T47D (cell line): ENCODE measurements around the gene RIMOC1.
"Not testable (repeated sequence)": the region's sequence is repeated elsewhere in the genome, so short reads cannot be mapped to it uniquely, and the experiment has no call there.

Source experiments
- DNase-seq, 2 experiments: peaks; one replicate each; pipeline versions ENCODE4 v3.0.0 to v3.0.0-alpha.2; 2011 to 2012; ENCODE audit warnings: low read depth in 1 of 2, low spot score in 1 of 2
- JUND ChIP-seq: IDR thresholded peaks from 2 replicates; pipeline ENCODE4 v1.6.1; 2012; ENCODE audit warnings: low read depth
- in situ Hi-C: cut with HindIII; loops from 2 replicates; pipeline ENCODE4 v1.10.0; 2016; ENCODE audit warnings: low sequenced_read_pairs, low pct_unique_long_range_greater_than_20kb

The RIMOC1 gene

DNA sequence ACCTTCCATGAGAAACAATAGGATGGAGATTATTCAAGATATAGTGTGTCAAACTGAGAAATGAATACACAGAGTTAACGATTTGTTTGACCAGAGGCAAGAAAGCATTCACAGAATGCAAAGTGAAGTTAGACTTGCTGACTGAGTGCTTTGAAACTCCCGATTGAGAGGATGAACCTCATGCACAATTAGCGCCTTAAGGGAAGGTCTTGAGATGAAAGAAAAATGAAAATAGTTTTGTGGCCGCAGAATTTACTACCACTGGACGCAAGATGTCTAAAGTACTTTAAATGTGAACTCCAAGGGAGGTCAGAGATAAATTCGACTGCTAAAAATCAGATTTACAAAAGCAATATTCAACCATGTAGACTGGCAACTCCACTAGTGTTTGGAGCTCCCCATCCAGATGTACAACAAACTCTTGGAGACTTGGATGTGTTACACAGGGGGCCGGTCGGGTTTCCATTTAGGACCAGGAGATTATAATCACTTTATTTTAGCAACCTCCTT is 707 bp upstream of the RIMOC1 start:
- in situ Hi-C loops: no loop called here

DNA sequence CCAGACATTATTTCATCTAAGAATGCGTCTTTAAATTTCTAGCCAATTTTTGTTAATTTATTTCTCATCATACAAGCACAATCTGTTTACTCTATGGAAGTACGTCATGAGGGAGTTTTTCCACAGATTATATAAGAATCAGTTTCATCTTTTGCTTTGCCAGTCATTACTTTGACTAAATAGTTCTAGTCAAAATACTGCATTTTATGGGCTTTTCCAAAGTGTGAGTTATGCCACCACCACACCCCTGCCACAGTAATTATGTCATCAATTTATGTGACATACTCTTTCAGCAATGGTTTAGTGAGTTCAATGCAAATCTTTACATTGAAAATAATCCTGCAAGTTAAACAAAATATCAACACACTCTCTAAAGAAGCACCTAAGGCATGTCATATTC is 2.0 kb downstream of the RIMOC1 start:
- TF ChIP-seq JUND: no peak
- in situ Hi-C loops: no loop called here
- no peak for DNase-seq

More for the DNA sequence above, 707 bp upstream of the RIMOC1 start:
- no peak for TF ChIP-seq JUND
- DNase-seq: no peak

- DNase-seq: no peak
- no peak for TF ChIP-seq JUND
- in situ Hi-C loops: no loop called here
Observed at GRCh38 chr5:41908374-41909079, 4.4 kb downstream of the RIMOC1 start.

GRCh38 chr5:41918105-41918504 is 14.0 kb downstream of the RIMOC1 start:
- in situ Hi-C loops: no loop called here
- no peak for DNase-seq
- TF ChIP-seq JUND: no peak

DNA sequence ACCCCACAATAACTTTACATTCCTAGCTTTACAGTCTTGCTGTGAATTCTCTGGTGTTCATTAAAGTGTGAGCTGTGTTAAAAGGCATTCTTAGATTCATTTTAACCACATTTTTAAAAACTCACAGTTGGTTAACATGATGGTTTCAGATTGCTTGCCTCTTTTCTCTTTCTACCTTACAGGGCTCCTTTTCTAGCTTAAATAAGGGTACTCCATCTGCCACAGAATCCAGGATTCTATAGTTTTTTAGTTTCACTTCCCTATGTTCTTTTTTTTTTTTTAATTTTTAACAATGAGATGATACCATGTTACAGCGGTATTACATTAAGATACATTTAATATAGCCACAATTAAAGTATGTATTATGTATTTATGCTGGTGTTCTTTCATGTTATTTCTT is 17.0 kb downstream of the RIMOC1 start:
- in situ Hi-C loops: no loop called here
- no peak for DNase-seq
- TF ChIP-seq JUND: no peak

- in situ Hi-C loops: no loop called here
- TF ChIP-seq JUND: no peak
- no peak for DNase-seq
Observed at GRCh38 chr5:41921874-41922273, 17.7 kb downstream of the RIMOC1 start.

DNA sequence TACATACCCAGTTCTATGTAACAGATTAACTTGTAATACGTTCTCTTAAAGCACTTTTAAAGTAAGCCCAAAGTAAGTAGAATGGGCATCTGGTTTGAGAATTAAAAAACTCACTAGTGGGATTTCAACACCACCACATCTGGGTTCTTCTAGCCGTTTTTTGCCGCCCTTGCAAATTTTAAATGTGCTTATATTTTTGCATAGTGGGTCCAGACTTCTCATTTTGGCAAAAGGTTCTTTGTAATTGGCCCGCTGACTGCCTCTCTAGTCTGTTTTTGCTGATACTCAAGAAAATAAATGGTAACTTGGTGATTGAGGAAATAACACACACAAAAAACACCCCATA is 20.4 kb downstream of the RIMOC1 start:
- no peak for TF ChIP-seq JUND
- in situ Hi-C loops: no loop called here

GRCh38 chr5:41924872-41925554 is 20.9 kb downstream of the RIMOC1 start, which contains the start of gene FBXO4:
FBXO4 (plus strand) TSS chr5:41925281; CDS start chr5:41925310, 29 bp downstream.
- in situ Hi-C loops: no loop called here
- DNase-seq: peak; percentile 69 to 85
- no peak for TF ChIP-seq JUND

More for the DNA sequence above, 20.4 kb downstream of the RIMOC1 start:
- DNase-seq: no peak

DNA sequence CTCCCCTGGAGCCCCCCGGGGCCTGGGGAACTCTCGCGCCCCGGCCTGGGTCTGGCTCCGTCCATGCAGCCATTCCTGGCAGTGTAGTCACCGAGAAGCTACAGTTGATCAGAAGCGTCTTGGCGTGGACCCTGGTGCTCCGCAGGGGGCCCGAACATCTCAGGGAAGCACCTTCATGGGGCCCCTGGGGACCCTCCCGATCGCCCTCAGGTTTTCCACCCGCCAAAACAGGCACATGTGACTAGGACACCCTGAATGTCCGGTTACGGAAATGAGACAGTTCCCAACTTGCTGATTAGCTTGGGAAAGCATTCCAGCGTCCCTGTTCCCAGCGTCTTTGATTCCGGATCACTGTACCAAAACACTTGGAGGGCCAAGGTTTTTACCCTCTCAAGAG is 21.4 kb downstream of the RIMOC1 start:
- no peak for TF ChIP-seq JUND
- peak; percentile 9 to 61 for DNase-seq

DNA sequence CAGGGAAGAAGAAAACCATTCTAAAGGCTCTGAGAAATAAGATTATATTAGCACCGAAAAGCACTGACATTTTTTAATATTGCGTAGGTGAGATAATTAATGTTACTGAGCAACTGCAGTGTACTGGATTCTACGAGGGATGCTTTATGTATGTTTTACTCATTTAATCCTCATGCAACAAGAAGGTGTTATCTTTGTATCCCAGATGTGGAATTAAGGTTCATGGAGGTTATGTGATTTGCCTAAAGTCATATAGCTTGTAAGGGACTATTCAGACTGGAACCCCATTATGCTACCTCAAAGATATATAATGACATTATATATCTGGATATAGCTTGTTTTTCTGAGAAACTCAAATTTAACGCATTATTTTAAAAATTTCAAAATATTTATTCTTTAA is 23.5 kb downstream of the RIMOC1 start:
- no peak for DNase-seq
- no peak for TF ChIP-seq JUND
- in situ Hi-C loops: no loop called here

More for the DNA sequence above, 21.4 kb downstream of the RIMOC1 start:
- in situ Hi-C loops: no loop called here

GRCh38 chr5:41929035-41929434 is 24.9 kb downstream of the RIMOC1 start:
- DNase-seq: no peak
- in situ Hi-C loops: no loop called here
- TF ChIP-seq JUND: no peak

DNA sequence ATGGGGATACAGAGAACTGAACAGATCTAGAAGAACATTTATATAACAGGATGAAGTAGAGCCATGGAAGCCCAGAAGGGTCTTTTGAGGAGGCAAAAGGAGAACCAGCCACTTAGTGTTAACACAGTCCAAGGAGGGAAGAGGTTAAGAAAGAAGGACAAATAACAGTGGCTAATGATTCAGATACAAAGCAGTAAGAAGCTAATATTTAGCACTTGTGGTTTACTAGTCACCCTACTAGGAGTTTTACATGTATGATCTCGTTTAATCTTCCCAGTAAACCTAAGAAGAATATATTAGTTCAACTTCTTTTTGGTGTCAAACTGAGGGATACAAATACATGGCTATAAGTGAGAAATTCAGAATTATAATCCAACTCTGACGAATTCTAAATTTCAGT is 28.6 kb downstream of the RIMOC1 start:
- no peak for TF ChIP-seq JUND
- in situ Hi-C loops: no loop called here
- DNase-seq: no peak

GRCh38 chr5:41935544-41935943 is 31.4 kb downstream of the RIMOC1 start:
- TF ChIP-seq JUND: no peak
- no peak for DNase-seq
- in situ Hi-C loops: no loop called here

- in situ Hi-C loops: no loop called here
- no peak for DNase-seq
- TF ChIP-seq JUND: no peak
Observed at GRCh38 chr5:41940641-41941040, 36.5 kb downstream of the RIMOC1 start.

- in situ Hi-C loops: not testable (repeated sequence)
- DNase-seq: peak in 1 of 2 experiments; percentile 69
Observed at GRCh38 chr5:41945332-41945955, 41.3 kb downstream of the RIMOC1 start.
